Occipital lobe (tissue), 2 donors: ENCODE measurements around the gene FAM184A. TPM values are rescaled to one million over a fixed set of nuclear protein-coding genes. Genes with fewer than 3 reads are reported as not detected.
A peak's percentile ranks its signal among the peaks of the same experiment; 100 is the strongest.
"Not testable (repeated sequence)": the region's sequence is repeated elsewhere in the genome, so short reads cannot be mapped to it uniquely, and the experiment has no call there.

ENCODE experiments used
- DNase-seq: peaks from one replicate; lab custom pipeline; 2025; lab: John Stamatoyannopoulos, UW
- total RNA-seq: library from RNA; depleted of rRNA; stranded (reverse); fragments of >200 nt; gene quantifications from one replicate; pipeline ENCODE4 v1.2.3, GENCODE V29; 2014

Gene FAM184A
- total RNA-seq, 1 donor from 2014 or later = 37.3 TPM

DNA sequence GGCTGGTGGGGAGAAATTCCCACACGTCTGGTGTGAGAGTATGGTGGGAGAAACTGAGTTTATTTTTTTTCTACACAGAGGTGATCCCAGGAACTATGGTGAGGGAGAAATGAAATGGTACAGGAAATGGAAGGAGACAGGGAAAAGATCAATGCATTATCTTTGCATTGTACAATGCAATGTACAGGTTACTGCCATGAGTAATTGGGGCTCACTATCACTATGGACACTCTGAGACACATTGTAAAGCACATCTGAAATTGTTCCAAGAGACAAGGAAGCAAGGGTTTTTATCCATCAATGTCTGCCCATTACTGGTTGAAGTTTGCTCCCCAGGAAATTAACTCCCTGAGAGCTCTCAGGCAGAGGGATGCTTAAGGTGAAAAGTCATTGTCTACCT, 21.7 kb upstream of the FAM184A start:
- no peak for DNase-seq

DNA sequence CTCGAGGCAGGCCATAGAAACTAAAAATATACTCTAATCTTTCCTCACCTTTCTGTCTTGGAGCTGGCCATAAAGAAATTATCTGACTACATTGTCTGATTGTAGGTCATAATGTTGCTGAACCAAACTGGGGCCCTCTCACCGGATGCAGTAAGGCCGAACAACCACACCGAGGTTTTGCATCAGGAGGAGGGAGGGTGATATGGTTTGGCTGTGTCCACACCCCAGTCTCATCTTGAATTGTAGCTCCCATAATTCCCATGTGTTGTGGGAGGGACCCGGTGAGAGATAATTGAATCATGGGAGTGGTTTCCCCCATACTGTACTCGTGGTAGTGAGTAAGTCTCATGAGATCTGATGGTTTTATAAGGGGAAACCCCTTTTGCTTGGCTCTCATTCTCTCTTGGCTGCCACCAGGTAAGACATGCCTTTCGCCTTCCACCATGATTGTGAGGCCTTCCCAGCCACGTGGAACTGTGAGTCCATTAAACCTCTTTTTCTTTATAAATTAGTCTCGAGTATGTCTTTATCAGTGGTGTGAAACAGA, 19.4 kb upstream of the FAM184A start:
- not testable (repeated sequence) for DNase-seq

DNA sequence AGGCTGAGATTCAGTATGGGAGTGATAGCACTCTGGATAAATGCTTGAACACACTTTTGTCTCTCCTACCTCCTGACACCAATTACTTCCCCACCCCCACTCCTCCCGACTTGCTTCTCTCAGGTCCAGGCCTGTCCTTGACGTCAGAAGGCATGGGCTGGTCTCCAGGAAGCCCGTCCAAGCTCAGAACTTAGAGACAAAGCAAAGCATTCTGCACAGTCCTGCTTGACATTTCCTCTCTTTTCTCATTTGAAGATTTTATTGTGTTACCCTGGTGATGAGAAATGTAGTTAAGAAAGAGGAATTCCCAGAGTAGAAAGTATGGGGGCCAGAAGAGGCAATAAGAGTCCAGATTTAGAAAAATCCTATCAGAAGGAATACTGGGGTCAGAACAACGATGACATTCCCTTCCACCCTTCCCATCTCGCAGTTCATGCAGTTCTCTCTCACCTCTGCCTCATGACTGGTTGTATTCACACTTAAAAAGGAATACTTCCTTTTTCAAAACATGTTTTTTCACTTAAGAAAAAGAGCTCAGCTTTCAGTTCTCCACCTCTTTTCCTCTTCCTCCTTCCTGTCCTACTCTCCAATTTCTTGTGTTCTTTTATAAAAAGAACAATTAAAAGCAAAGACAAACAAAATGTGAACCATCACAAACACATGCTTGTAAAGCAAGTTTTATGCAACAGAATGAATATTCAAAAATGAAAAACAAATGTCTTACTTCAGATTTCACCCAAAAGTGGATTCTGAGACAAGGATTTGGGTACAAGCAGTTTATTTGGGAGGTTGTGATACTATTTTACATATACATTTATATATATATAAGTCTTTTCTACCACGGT, 18.5 kb upstream of the FAM184A start:
- no peak for DNase-seq

DNA sequence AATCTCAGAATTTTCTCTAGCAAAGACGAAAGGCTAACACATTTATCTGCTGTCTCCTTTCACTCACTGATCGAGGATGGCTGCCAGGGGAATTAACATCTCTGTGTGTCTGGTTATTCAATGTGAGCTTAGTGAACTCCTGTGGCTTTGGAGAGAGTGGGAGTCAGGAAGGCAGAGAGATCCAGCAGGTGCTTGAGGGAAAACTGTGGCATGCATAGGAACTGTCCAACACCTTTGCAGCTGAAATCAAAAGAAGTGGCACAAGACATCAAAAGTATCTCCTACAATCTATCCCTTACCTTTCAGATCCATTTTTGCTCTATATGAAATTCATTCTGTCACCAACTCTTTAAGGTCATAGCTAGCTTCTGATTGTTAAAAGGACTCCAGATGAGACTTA, 11.8 kb upstream of the FAM184A start:
- DNase-seq = no peak

DNA sequence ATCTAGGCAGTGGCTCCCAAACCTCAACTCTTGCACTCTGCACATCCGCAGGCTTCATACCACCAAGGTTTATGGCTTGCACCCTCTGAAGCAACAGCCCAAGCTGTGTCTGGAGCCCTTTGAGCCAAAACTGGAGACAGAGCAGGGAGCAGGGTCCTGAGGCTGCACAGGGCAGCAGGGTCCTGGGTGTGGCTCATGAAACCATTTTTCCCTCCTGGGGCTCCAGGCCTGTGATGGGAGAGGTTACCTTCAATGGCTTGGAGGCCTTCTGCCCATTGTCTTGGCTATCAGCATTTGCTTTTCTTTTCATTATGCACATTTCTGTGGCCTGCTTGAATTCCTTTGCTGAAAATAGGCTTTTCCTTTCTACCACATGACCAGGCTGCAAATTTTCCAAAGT, 6.3 kb upstream of the FAM184A start:
- DNase-seq = no peak

DNA sequence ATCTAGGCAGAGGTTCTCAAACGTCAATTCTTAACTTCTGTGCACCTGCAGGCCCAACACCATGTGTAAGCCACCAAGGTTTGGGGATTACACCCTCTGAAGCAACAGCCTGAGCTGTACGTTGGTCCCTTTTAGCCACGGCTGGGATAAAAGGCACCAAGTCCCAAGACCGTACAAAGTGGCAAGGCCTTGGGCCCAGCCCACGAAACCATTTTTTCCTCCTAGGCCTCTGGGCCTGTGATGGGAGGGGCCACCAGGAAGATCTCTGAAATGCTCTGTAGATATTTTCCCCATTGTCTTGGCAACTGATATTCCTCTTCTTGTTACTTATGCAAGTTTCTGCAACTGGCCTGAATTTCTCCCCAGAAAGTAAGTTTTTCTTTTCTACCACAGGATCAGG, 4.5 kb upstream of the FAM184A start:
- DNase-seq = no peak

DNA sequence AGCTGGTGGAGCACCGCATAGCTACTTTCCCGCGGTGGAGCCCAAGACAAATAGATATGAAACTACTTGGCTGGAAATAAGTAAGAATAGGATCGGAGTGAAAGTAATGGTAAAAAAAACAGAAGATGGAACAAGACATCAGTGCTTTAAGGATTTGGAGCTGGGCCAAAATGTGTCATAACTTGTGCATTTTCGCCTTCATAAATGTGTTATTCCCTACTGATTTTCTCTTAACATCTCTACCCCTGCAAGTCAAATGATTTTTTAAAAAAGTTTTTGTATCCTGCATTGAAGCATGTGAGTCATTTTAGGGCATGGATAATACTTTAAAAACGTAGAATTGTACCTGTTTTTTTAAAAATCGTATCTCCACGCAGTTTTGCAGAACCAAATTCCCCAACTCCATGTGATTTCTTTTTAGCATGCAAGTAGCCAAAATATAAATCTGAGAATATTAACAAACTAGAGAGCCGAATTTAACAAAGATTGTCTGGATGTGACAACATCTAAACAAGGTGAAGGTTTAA, 882 bp upstream of the FAM184A start:
- no peak for DNase-seq

DNA sequence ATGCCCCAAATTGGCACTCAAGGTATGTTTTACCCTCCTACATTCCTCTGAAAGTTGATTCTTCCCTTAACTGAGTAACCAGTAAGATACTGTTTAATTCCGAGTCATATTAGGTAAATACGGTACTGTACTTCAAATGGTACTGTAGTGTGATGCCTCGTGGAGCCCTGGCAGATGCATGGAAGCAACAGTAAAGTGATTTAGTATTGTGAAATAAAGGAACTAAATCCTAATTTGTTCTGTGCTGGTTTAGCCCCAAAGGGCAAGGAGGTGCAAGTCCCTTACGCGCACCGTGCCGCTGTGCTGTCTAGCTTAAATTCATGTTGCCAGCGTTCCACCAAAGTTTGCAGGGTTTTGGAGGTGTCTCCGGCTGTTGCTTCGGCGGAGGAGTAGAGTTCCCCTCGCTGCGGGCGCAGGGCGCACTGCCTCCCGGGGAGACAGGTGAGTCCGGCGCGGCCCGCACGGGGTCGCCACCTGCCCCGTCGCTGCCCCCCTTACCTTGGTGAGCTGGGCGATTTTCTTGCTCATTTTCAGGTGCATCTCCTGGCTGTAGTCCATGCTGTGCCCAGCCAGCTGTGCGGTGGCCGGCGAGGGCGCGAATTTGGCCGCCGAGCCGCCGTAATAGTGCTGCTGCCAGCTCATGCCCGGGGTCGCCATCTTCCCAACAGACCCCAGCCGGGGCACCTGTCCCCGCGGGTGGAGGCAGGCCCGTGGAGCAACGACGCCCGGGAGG, 655 bp downstream of the FAM184A start:
- DNase-seq = peak; percentile 19

DNA sequence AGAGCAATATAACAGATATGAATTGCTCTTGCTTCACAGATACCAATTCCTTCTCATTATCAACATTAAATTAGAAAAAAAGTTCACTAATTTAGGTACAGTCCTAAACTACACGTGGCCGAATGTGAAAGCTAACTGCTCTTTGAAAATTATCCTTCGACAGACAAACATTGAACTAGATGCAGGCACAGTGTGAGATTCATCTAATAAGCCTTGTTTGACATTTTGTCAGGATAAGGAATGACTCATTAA, 1.1 kb downstream of the FAM184A start:
- no peak for DNase-seq

DNA sequence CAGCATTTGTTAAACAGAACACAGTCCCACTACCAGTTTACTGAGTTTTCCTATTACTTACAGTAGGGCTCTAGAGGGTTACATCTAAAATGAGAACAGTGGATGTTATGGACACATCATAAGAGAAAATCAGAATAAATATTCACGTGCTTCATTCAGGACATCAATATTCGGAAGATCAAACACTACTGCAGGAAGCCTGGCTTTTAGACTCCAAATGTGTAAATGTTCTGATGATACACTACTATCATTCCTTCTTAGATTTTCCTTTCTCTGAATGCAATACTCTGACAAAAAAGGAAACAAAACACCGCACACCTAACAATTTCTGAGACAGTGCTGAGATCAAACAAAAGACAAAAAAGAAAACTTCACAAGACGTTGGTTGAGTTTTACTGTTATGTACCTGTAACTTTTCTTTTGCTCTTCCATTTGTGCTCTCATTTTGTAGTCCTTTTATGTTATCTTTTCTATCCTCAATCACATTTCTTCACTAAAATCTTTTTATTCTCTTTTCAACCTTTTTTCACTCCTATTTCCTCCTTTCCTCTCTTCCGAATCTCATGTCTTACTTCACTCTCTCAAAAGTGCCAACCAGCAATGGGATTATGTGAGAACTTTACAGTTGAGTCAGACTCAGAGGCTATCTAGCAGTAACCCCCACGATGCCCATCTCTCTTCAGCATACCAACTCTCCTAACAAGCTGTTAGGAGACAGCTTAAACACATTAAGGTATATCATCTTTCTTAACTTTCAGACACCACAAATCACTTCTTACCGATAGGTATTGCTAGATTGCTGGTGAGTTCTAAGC, 1.7 kb downstream of the FAM184A start:
- no peak for DNase-seq

DNA sequence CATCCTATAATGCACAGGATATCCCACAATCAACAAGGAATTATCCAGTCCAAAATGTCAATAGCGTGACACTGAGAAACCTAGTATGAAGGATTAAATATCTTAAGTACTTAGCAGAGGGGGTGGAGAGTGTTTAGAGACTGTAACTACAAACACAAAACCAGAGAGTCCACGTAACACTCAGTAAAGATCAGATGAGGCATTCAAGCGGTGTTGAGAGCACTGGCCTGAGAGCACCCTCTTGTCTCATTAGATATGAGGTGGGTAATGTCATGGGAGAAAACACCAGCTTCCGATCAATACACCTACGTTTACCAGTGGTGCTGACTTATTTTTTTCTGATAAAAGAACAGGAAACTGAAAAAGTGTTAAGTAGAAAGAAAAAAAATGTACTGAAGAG, 2.3 kb downstream of the FAM184A start:
- DNase-seq = no peak

DNA sequence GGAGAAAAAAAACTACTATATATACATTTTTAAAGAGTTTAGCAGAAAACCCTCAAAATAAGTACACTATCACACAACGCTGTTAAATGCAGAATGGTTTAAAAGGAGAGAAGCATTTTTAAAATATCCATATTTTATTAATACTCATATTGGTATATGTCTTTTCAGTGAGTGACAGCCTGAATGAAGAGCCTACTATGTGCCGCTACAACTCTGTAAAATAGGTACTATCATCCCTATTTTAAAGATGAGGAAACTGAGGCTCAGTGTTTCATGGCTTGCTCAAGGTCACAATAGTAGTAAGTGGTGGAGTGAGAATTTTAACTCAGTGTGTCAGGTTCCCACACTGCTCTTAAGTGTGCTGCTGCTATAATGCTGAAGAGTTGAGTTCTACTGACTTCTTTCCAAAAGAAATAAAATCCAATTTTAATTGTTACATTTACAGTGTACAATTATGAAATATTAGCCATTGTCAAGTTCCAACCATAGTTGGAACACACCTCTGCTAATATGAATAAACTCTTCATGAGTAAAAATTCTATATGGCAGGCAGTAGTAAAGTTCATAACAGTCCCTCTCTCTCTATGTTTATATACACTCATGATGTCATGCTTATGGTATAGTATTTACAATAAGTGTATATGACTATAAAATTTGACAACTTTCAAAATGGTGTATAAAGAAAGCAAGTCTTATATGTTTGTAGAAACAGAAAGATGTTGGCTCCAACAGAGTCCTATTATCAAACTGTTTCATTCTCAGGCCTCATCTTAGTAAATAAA, 3.1 kb downstream of the FAM184A start:
- DNase-seq = no peak

DNA sequence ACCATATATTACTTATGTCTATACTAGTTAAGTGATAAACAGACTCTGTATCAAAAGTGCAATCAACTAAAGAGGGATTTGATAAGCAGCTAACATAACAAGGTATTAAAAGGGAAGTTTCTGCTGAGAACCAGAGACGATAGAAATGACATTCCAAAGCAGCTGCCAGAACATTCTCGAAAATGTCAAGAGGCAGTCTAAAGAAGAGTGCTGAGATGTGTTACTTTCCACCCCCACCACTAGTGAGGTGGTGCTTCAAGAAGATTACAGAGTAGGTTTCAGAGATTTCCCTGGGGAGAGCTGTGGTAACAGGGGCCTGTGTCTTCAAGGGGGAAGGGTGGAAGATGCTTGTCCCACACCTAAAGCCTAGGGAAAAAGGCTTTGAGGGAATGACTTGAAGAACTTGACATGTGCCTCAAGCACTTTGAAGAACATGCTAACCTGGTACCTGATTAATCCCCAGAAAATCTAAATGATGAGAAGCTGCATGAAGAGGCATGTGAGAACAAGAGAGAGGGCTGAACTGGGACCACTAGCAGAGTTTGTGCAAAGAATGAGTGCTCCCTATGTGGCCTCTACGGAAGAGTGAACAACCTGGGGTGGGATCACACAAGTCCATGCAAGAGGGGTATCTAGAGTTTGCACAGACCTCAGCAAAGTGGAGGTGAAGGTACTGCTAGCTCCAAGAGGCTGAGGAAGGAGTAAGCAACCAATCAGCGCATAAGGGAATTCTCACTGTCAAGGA, 5.0 kb downstream of the FAM184A start:
- DNase-seq = no peak

DNA sequence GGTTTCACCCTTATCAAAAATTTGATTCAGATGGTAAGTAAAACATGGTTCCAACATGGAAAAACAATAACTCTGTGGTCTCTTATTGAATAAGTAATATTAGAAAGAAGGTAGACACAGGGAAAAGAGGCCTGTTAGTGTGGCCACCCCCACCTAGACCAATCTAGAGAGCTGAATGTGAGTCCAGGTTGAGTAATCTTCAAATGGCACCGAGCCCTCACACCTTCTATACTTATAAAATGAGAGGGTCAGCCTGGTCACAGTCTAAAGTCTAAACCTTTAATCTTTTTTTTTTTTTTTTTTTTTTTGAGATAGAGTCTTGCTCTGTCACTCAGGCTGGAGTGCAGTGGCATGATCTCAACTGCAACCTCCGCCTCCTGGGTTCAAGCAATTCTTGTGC, 6.9 kb downstream of the FAM184A start:
- DNase-seq = no peak

DNA sequence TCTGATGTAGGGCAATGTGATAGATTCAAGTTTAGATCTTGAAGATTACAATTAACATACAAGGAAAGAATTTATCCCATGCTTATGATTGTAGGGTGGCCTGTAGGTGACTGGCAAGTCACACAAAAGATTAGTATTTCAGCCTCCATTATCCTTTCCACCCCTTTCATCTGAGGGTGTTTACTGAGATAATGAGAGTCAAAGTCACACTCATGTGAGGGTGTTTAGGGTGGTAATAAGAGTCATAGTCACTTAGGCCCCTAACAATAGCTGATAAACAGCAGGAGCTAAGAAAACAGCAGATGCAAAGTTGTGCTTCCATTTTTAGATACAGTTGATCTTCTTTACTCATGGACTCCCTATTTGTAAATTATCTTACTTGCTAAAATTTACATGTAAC, 11.4 kb downstream of the FAM184A start:
- DNase-seq = no peak

DNA sequence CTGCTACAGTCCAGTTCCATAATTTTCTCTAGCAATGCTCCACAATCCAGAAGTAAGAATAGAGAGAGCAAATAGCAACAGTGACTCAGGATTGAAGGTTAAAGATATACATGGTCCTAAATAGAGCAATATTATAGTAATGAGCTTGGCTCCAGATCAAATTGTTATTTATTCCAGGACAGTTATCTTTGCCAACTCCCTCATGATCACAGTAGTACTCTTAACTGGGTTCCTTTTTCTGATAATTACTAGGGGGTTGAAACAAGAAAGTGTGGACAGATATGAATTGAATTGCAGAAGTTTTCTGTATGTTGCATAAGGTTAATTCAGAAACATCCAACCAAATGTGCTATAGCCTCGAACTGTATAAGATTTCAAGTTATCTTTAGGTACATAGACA, 11.9 kb downstream of the FAM184A start:
- DNase-seq = no peak

DNA sequence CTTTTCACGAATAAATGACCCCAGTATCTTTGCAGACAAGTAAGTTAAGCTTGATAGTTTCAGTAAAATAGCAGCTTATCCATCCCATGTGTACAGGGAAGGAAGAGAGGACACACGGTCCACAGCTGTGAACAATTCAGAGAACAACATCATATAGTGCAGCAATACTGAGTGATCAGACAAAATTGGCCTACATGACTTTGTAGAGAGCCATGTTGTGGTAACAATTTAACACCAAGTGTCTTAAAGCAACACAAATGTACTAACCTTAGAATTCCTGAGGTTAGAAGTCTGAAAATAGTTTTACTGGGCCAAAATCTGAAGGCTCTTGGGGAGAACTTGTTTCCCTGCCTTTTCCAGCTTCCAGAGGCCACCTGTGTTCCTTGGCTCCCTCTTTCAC, 12.5 kb downstream of the FAM184A start:
- no peak for DNase-seq

DNA sequence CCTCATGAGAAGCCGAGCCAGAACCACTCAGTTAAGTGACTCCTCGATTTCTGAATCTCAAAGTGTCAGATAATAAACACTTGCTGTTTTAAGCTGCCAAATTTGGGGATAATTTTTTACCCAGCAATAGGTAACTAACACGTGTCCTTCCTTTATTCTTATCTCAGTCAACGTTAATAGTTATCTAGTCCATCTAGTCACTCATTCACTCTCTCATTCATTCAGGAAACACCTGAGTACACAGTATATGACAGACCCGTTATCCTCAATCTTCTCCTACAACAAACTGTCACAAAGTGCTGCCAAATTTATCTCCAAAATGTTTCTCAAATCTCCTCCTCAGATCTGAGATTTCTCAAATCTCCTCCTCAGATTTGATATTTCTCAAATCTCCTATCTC, 13.1 kb downstream of the FAM184A start:
- no peak for DNase-seq

DNA sequence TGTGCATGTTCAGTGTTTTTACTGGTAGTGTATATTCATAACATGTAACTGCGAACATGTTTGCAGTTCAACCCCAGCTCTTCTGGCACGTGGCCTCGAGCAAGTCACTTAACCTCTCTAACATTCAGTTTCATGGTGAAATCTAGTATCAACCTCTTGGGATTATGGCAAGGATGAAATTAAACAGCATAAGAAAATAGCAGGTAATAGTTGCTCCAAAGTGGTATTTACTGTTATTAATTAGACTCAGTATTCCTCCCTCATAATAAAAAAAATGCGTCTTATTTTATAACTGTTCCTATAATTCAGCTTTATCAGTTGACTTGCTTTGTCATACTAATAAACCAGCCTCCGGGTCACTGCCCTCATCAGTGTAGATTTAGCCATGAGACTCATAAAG, 15.0 kb downstream of the FAM184A start:
- no peak for DNase-seq

DNA sequence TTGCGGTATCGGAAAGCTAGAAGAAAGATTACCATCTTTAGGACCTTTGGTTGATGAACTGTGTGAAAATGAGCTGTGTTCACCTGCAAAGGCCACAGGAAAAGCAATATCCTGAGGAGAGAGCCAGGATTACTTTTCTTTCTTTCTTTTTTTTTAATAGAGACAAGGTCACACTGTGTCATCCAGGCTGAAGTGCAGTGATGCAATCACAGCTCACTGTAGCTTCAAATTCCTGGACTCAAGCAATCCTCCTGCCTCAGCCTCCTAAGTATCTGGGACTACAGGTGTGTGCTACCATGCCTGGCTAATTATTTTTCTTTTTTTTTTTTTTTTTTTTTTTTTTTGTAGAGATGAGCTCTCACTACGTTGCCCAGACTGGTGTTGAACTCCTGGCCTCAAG, 17.2 kb downstream of the FAM184A start:
- DNase-seq = no peak
